H1 (cell line): Measurements from ENCODE around the gene COL5A1. TPM values are rescaled to one million over a fixed set of nuclear protein-coding genes. Genes with fewer than 3 reads are reported as not detected.

Experiments used
- GTF2F1 ChIP-seq: IDR thresholded peaks from 2 replicates; pipeline ENCODE4 v1.6.1; 2012; ENCODE audit warnings: low read depth, low read length, improper control_type of control experiment, borderline replicate concordance
- PHF8 ChIP-seq: fragments of 200-600 bp; sonication (generic); conservative IDR thresholded peaks from 2 replicates; pipeline ENCODE4 v1.7.1; 2012; ENCODE audit warnings: low read depth, mild to moderate bottlenecking, inconsistent platforms, low read length, moderate library complexity
- RAD21 ChIP-seq, 2 experiments: IDR thresholded peaks in 1 of 2; conservative IDR thresholded peaks in 1 of 2; 2 replicates each; pipeline ENCODE4 v1.6.1; 2011; ENCODE audit warnings: low read depth in 2 of 2, low read length in 2 of 2, improper control_type of control experiment in 1 of 2, inconsistent platforms in 1 of 2, mild to moderate bottlenecking in 1 of 2, moderate library complexity in 1 of 2
- RNF2 ChIP-seq: fragments of 200-900, 300-1000 bp; sonication (generic); IDR thresholded peaks from 2 replicates; pipeline ENCODE4 v1.7.1; 2016; ENCODE audit warnings: borderline replicate concordance, low read depth, mild to moderate bottlenecking, antibody characterized with exemption, low read length; ENCODE audit not compliant: poor library complexity, severe bottlenecking; ENCODE audit errors: missing control alignments
- polyA plus RNA-seq, 7 experiments: library from polyadenylated mRNA; depleted of rRNA in 3 of 7; stranded (reverse) in 5 of 7; unstranded in 2 of 7; fragments of >200 nt in 5 of 7; fragments of 200-250 nt in 2 of 7; gene quantifications; 1 replicate in 5 of 7; 2 replicates in 1 of 7; 4 replicates in 1 of 7; pipeline versions ENCODE4 v1.2.1 to v1.2.3, GENCODE V29; 2011 to 2013; ENCODE audit warnings: missing spikeins in 2 of 7, mixed read lengths in 2 of 7
- total RNA-seq: library from RNA; stranded (reverse); fragmentation: NEBNext Ultra II Directional; extraction: Animal tissue kit (Norgen Biotek cat#: 25700); gene quantifications from 2 replicates; pipeline ENCODE4 v1.2.1, GENCODE V29; 2021

COL5A1 gene
- total and polyA plus RNA-seq, 2 of the 8 experiments (the other 6 are each of a cell fraction or from before 2014, with no cell fraction given) = 3.8 to 12.0 TPM

DNA sequence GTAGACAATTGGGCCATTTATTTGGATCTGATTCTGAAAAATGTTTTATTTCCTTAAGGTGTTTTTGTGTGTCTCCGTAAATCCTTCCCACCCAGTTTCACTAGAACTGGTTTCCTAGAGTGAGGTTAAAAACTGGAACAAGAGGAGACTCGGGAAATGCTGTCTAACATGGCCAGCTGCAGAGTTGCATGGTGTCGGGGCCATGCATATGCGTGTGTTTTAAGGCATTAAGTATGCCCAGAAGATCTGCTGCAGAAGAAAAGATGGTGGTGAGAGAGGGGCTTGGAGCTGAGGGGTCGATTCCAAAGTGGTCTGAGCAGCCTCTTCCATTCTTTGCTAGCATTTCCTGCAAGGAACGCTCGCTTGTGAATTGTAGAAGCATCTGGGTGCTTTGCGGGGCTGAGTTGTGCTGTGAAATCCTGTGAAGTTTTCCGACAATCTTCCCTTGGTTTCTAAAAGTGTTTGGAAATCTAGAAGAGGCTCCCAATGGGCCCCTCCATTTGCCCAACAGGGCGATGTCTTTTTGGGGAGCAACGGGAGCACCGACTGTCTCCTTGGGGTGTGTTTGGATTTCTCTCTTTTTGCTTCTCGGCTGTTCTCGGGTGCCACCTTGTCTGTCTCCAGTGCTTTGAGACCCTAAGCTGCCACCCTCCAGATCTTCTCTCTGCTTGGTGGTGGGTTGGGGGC, 113.8 kb downstream of the COL5A1 start (continued):
- TF ChIP-seq RNF2 (no peak), PHF8 (no peak), GTF2F1 (no peak), RAD21 (IDR thresholded peaks at IDR 0.05 in 1 of 2, conservative IDR thresholded peaks at IDR 0.05 in 1 of 2; ENCODE audit: low read depth in 2 of 2, low read length in 2 of 2) (no peak)
- TF ChIP-seq, all 59 proteins: peak for 0
